ENCODE results near the gene GALE. TPM values are rescaled to one million over a fixed set of nuclear protein-coding genes. Genes with fewer than 3 reads are reported as not detected.
A peak's percentile ranks its signal among the peaks of the same experiment; 100 is the strongest.
"Not testable (repeated sequence)": the region's sequence is repeated elsewhere in the genome, so short reads cannot be mapped to it uniquely, and the experiment has no call there.

Gene GALE
- total RNA-seq, 4 donors from 2014 or later = 14.1 to 16.7 (median 15.0) TPM

DNA sequence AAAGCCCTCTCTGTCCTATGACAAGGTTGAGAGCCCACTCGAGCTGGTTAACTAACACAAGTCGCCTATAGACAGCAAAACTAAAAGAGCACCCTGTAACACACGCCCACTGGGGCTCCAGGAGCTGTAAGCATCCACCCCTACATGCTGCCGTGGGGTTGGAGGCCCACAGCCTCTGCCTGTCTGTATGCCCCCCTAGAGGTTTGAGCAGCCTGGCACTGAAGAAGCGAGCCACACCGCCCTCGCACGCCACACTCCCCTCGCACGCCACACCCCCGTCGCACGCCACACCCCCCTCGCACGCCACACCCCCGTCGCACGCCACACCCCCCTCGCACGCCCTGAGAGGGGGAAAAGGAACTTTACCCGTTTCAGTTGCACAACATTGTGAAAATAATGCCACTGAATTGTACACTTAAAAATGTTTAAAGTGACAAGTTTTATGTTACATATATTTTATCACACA lies 37.9 kb upstream of the GALE start:
- H3K27me3 ChIP-seq = no peaks in the 10 kb centered on the region
- TF ChIP-seq POLR2A (IDR thresholded peaks at IDR 0.05) = no peak
- TF ChIP-seq, protein P1, sequence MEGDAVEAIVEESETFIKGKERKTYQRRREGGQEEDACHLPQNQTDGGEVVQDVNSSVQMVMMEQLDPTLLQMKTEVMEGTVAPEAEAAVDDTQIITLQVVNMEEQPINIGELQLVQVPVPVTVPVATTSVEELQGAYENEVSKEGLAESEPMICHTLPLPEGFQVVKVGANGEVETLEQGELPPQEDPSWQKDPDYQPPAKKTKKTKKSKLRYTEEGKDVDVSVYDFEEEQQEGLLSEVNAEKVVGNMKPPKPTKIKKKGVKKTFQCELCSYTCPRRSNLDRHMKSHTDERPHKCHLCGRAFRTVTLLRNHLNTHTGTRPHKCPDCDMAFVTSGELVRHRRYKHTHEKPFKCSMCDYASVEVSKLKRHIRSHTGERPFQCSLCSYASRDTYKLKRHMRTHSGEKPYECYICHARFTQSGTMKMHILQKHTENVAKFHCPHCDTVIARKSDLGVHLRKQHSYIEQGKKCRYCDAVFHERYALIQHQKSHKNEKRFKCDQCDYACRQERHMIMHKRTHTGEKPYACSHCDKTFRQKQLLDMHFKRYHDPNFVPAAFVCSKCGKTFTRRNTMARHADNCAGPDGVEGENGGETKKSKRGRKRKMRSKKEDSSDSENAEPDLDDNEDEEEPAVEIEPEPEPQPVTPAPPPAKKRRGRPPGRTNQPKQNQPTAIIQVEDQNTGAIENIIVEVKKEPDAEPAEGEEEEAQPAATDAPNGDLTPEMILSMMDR (IDR thresholded peaks at IDR 0.05) = no peak
- no peaks in the 10 kb centered on the region for H3K9me3 ChIP-seq
- no peak overlapping the region for H3K27ac ChIP-seq
- no peaks in the 10 kb centered on the region for H3K4me1 ChIP-seq
- peak; percentile 53 to 57 for DNase-seq
- intact Hi-C loops (cut with DNase I; ENCODE audit: low total_unique reads) = no loop called here
- no peaks in the 10 kb centered on the region for H3K36me3 ChIP-seq
- peak overlapping the region in 1 of 2 donors; percentile 28 for H3K4me3 ChIP-seq

DNA sequence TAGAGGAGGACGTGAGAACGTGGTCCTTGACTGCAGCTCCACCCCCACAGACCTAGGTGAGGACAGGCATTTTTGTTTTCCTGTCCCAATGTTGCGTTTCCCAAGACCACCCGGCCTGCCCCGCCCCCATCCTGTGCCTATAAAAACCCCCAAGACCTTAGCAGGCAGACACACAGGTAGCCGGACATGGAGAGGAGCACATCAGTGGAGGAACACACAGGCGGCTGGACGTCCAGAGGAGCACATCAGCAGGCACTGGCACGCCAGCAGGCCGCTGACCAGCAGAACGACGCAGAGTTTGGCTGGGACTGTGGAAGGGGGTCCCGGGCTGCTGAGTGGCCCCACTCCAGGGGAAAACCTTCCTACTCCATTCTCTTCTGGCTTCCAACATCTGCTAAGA lies 37.4 kb upstream of the GALE start:
- Histone ChIP-seq H3K4me1 (no peaks in the 10 kb centered on the region), H3K9me3 (no peaks in the 10 kb centered on the region), H3K36me3 (no peaks in the 10 kb centered on the region), H3K4me3 (peak overlapping the region in 1 of 2 donors; percentile 28), H3K27me3 (no peaks in the 10 kb centered on the region), H3K27ac (no peak overlapping the region)
- intact Hi-C loops (cut with DNase I; ENCODE audit: low total_unique reads) = no loop called here
- TF ChIP-seq, protein P1 (IDR thresholded peaks at IDR 0.05) = no peak
- no peak for TF ChIP-seq POLR2A (IDR thresholded peaks at IDR 0.05)
- DNase-seq = no peak

DNA sequence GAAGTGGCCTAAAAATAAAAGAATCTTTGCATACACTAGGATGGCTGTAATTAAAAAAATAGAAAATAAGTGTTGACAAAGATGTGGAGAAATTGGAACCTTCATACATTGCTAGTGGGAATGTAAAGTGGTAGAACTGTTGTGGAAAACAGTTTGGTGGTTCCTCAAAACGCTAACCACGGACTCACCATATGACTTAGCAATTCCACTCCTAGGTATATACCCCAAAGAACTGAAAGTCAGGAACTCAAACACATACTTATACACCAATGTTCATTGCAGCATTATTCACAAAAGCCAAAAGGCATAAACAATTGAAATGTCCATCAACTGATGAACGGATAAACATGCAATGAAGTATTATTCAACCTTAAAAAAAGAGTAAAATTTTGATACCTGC lies 35.5 kb upstream of the GALE start:
- no peaks in the 10 kb centered on the region for H3K4me1 ChIP-seq
- no peak overlapping the region for H3K4me3 ChIP-seq
- no peaks in the 10 kb centered on the region for H3K27me3 ChIP-seq
- H3K36me3 ChIP-seq = no peaks in the 10 kb centered on the region
- TF ChIP-seq POLR2A (IDR thresholded peaks at IDR 0.05) = no peak
- TF ChIP-seq, protein P1 (IDR thresholded peaks at IDR 0.05) = no peak
- intact Hi-C loops (cut with DNase I; ENCODE audit: low total_unique reads) = no loop called here
- H3K9me3 ChIP-seq = no peaks in the 10 kb centered on the region
- no peak overlapping the region for H3K27ac ChIP-seq
- no peak for DNase-seq

DNA sequence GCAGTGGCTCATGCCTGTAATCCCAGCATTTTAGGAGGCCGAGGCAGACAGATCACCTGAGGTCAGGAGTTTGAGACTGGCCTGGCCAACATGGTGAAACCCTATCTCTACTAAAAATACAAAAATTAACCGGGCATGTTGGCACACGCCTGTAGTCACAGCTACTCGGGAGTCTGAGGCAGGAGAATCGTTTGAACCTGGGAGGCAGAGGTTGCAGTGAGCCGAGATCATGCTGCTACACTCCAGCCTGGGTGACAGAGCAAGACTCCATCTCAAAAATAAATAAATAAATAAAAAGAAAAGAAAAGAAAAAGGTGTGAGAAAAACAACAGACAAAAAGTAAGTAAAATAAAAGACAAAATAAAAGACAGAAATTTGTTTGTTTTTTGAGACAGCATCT lies 33.6 kb upstream of the GALE start:
- not testable (repeated sequence) for H3K36me3 ChIP-seq, DNase-seq, H3K27ac ChIP-seq

DNA sequence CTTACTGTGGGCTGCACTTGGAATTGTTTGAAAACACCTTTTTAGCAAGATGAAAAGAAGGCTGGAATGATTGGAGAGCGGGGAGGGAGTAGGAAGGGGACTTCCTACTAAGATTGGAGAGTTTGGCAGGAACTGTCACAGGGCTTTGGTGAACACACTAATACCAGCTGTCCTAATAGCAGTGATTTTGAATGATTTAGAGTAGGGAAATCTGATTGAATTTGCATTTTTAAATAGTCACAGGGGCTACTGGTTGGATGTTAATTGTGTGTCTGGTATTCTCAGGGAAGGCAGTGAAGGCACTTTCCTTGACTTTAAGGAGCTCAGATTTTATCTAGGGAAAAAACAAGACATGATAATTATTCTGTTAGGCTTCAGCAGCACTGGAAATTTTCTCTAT lies 27.2 kb upstream of the GALE start:
- TF ChIP-seq, protein P1 (IDR thresholded peaks at IDR 0.05) = no peak
- no peak for TF ChIP-seq POLR2A (IDR thresholded peaks at IDR 0.05)
- intact Hi-C loops (cut with DNase I; ENCODE audit: low total_unique reads) = no loop called here

More for the DNA sequence above, 33.6 kb upstream of the GALE start:
- H3K9me3 ChIP-seq; H3K4me1 ChIP-seq; H3K4me3 ChIP-seq; intact Hi-C loops (cut with DNase I; ENCODE audit: low total_unique reads); H3K27me3 ChIP-seq: not testable (repeated sequence)

DNA sequence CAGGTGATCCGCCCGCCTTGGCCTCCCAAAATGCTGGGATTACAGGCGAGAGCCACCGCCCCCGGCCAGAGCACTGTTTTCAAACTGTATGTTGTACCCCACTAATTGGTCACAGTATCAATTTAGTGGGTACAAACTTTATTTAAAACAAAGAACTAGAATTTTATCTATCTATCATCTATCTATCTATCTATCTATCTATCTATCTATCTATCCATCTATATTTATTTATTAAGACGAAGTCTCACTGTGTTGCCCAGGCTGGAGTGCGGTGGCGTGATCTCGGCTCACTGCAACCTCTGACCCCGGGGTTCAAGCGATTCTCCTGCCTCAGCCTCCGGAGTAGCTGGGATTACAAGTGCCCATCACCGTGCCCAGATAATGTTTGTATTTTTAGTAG lies 26.0 kb upstream of the GALE start:
- H3K27me3 ChIP-seq; H3K4me1 ChIP-seq; H3K4me3 ChIP-seq; DNase-seq; intact Hi-C loops (cut with DNase I; ENCODE audit: low total_unique reads); H3K36me3 ChIP-seq; H3K27ac ChIP-seq; H3K9me3 ChIP-seq: not testable (repeated sequence)

More for the DNA sequence above, 27.2 kb upstream of the GALE start:
- Histone ChIP-seq H3K4me1 (no peaks in the 10 kb centered on the region), H3K9me3 (no peaks in the 10 kb centered on the region), H3K36me3 (no peaks in the 10 kb centered on the region), H3K27ac (no peak overlapping the region), H3K4me3 (no peak overlapping the region), H3K27me3 (no peaks in the 10 kb centered on the region)
- no peak for DNase-seq

Measured in uterus (tissue), 4 donors.